Measurements from ENCODE around the gene PXMP4.
A peak's percentile ranks its signal among the peaks of the same experiment; 100 is the strongest.

Gene PXMP4

GRCh38 chr20:33685328-33686099 is 34.6 kb downstream of the PXMP4 start:
- TF ChIP-seq CTCF (conservative IDR thresholded peaks at IDR 0.05; ENCODE audit: control insufficient read depth, insufficient read depth, low read depth, low read length): no peak
- peak overlapping the region; percentile 59 for H3K4me3 ChIP-seq (ENCODE audit: control insufficient read depth, low read depth, low read length)
- peak; percentile 29 for DNase-seq (ENCODE audit: low read depth)

DNA sequence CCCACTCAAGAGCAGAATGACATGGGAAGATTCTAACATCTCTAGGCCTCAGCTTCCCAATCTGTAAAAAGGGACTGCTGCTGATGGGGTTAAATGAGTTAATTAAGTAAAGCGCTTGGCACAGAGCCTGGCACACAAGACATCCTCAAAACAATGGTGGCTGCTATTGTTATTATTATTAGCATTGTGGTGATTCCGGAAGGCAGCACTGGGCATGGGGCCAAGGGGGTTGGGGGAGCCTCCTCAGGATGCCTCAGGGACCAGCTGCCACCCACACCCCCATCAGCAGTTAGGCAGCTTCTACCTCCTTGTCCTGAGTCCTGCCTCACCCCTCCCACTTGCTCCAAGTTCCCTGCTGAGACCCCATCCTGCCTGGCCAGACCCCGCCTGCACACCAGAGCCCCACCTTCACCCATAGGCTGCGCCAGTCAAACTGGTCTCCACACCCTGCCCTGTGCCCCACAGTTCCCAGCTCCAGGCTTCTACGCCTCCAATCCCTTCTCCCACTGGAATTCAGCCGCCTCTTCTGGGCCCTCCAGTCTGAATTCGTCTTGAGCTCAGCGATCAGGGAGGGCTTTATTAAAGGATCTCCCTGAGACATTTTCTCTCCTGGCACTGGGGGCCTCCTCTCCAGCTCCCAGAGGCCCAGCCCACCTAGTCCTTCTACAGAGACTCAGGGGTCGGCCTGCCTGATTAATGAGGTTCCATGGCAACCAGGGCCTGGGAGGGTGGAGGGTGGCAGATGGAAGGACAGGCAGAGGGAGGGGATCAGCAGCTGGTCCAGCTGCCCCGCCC is 35.4 kb downstream of the PXMP4 start:
- no peak for DNase-seq (ENCODE audit: low read depth)
- peak overlapping the region; percentile 59 for H3K4me3 ChIP-seq (ENCODE audit: control insufficient read depth, low read depth, low read length)
- TF ChIP-seq CTCF (conservative IDR thresholded peaks at IDR 0.05; ENCODE audit: control insufficient read depth, insufficient read depth, low read depth, low read length): no peak

DNA sequence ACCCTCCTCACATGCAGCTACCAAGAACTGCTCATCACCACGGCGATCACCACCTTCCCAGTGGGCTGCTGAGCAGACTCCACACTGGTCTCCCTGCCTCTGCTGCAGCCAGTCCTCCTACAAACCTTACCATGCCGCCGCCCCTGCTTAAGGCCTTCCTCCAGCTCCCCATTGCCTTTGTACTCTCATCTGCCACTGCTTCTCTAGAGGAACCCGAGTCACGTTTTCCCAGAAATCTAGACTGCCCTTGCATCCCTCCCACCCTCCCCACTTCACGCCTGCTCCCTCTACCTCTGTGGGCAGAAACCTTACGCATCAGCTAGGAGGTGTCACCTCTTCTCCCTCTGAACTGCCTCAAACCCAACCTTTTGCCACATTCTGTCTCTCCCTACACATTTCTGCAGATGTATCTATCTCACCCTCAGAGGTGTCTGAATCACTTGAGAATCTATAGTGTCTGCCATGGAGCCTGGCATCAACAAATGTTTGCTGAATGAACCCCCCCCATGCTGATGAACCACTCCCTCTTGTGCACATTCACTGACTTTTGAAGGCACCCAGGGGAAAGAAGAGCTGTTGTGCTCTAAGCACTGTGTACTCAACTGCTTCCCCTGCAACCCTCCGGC is 38.3 kb downstream of the PXMP4 start:
- no peak overlapping the region for H3K4me3 ChIP-seq (ENCODE audit: control insufficient read depth, low read depth, low read length)
- DNase-seq (ENCODE audit: low read depth): no peak
- no peak for TF ChIP-seq CTCF (conservative IDR thresholded peaks at IDR 0.05; ENCODE audit: control insufficient read depth, insufficient read depth, low read depth, low read length)

GRCh38 chr20:33681288-33681687 is 38.8 kb downstream of the PXMP4 start:
- no peak overlapping the region for H3K4me3 ChIP-seq (ENCODE audit: control insufficient read depth, low read depth, low read length)
- DNase-seq (ENCODE audit: low read depth): no peak
- no peak for TF ChIP-seq CTCF (conservative IDR thresholded peaks at IDR 0.05; ENCODE audit: control insufficient read depth, insufficient read depth, low read depth, low read length)

DNA sequence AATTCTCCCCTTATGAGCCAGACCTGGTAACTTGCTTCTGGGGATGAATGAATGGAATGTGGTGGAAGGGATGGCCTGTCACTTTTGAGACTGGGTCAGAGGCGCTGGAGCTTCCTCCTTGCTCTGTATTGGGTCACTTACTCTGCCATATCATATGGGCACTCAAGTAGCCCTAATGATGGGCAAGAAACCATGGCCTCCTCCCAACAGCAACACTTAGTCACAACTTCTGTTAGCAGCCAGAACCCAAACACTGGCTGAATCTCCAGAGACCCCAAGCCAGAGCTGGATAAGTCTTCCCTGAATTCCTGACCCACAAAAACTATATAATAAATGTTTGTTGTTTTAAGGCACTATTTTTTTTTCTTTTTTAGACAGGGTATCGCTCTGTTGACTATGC is 39.4 kb downstream of the PXMP4 start:
- no peak for TF ChIP-seq CTCF (conservative IDR thresholded peaks at IDR 0.05; ENCODE audit: control insufficient read depth, insufficient read depth, low read depth, low read length)
- DNase-seq (ENCODE audit: low read depth): peak; percentile 53
- no peak overlapping the region for H3K4me3 ChIP-seq (ENCODE audit: control insufficient read depth, low read depth, low read length)

DNA sequence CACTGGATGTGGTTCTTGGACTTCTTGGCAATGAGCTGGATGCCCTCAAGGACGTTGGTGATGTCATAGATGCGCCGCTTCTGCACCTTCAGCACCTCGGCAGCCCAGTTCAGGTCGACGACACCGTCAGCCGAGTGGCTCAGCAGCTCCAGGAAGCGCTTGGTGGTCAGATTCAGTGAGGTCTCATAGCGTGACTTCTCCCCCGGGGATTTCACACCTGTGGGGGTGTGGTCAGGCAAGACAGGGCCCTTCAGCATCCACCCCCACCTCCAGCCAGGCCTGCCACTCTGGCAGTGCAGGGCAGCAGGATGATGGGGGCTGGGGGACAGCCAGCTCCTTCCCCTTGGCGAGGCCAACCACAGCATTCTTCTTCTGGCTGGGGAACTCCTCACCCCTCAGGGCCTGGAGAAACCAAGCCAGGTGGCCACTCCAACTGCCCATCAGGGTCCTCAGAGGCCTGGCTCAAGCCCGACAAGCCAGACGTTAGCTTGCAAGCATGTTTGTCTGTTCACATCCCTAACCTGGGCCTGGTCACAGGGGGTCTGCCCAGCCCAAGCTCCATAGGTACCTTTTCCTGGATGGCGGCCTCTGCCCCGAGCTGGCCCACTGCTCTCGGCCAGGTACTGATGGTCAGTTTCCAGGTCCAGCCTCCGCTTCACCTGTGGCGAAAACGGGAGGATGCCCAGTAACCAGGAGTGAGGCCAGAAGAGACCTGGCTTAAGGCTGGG is 40.2 kb downstream of the PXMP4 start:
- no peak for DNase-seq (ENCODE audit: low read depth)
- TF ChIP-seq CTCF (conservative IDR thresholded peaks at IDR 0.05; ENCODE audit: control insufficient read depth, insufficient read depth, low read depth, low read length): no peak

More for the DNA sequence above, 40.2 kb downstream of the PXMP4 start:
- no peak overlapping the region for H3K4me3 ChIP-seq (ENCODE audit: control insufficient read depth, low read depth, low read length)
